Uterus (tissue), 2 donors: ENCODE measurements around the gene DDR2.

Experiments
- CTCF ChIP-seq, 4 experiments: fragments of 200-600 bp in 2 of 4; fragments of 450-650 bp in 2 of 4; sonication (generic) in 2 of 4; IDR thresholded peaks; one replicate each; pipeline ENCODE4 v1.5.1; 2016 to 2019; ENCODE audit warnings: antibody characterized with exemption in 4 of 4, mild to moderate bottlenecking in 2 of 4, moderate library complexity in 1 of 4
- POLR2A ChIP-seq, 2 donors: fragments of 450-650 bp; IDR thresholded peaks; one replicate each; pipeline ENCODE4 v1.6.1; 2016; ENCODE audit warnings: antibody characterized with exemption in 2 of 2, mild to moderate bottlenecking in 1 of 2, moderate library complexity in 1 of 2

GRCh38 chr1:162779043-162779442, 146.8 kb downstream of the DDR2 start:
- TF ChIP-seq CTCF (IDR thresholded peaks at IDR 0.05): no peak
- no peak for TF ChIP-seq POLR2A (IDR thresholded peaks at IDR 0.05)
